Neural progenitor cell (in vitro differentiated cells): ENCODE data around the gene CELF4. TPM values are rescaled to one million over a fixed set of nuclear protein-coding genes. Genes with fewer than 3 reads are reported as not detected.

Experiments
- DNase-seq: peaks from one replicate; pipeline ENCODE4 v3.0.0-alpha.2; 2016; ENCODE audit warnings: low spot score
- H2AFZ ChIP-seq: fragments of 200-600 bp; sonication (generic); replicated peaks from 2 replicates; pipeline ENCODE4 v1.6.1; 2016; ENCODE audit warnings: antibody characterized with exemption
- H3F3A ChIP-seq: fragments of 200-600 bp; sonication (generic); 2 replicates; pipeline ENCODE4 v1.6.1; 2016; ENCODE audit warnings: antibody characterized with exemption, low read depth
- H3K27ac ChIP-seq: fragments of 200-600 bp; sonication (generic); 2 replicates; pipeline ENCODE4 v1.5.1; 2016; ENCODE audit warnings: mild to moderate bottlenecking
- H3K27me3 ChIP-seq: fragments of 200-600 bp; sonication (generic); 2 replicates; pipeline ENCODE4 v1.6.1; 2016; ENCODE audit warnings: mild to moderate bottlenecking, moderate library complexity
- H3K36me3 ChIP-seq: fragments of 200-600 bp; sonication (generic); 2 replicates; pipeline ENCODE4 v1.5.1; 2016
- H3K4me1 ChIP-seq: fragments of 200-600 bp; sonication (generic); 2 replicates; pipeline ENCODE4 v1.6.1; 2016; ENCODE audit warnings: mixed run types
- H3K4me2 ChIP-seq: fragments of 200-600 bp; sonication (generic); 2 replicates; pipeline ENCODE4 v1.6.1; 2016
- H3K4me3 ChIP-seq: fragments of 200-600 bp; sonication (generic); 2 replicates; pipeline ENCODE4 v1.5.1; 2016
- H3K79me2 ChIP-seq: fragments of 200-600 bp; sonication (generic); 2 replicates; pipeline ENCODE4 v1.6.1; 2016; ENCODE audit warnings: low read depth
- H3K9ac ChIP-seq: fragments of 200-600 bp; sonication (generic); 2 replicates; pipeline ENCODE4 v1.6.1; 2016
- H3K9me3 ChIP-seq: fragments of 200-600 bp; sonication (generic); 2 replicates; pipeline ENCODE4 v1.5.1; 2016; ENCODE audit warnings: low read depth
- H4K20me1 ChIP-seq: fragments of 200-600 bp; sonication (generic); 2 replicates; pipeline ENCODE4 v1.6.1; 2016; ENCODE audit warnings: low read depth
- H3K27ac Mint-ChIP-seq: 3 replicates; pipeline ENCODE4 v1.8.0; 2021; ENCODE audit warnings: mixed read lengths
- H3K27me3 Mint-ChIP-seq: 2 replicates; pipeline ENCODE4 v1.8.0; 2022; ENCODE audit warnings: low read depth, mild to moderate bottlenecking, inconsistent platforms, moderate library complexity, mixed read lengths; ENCODE audit not compliant: insufficient read depth
- H3K36me3 Mint-ChIP-seq: 3 replicates; pipeline ENCODE4 v1.8.0; 2021; ENCODE audit warnings: mixed read lengths
- H3K4me1 Mint-ChIP-seq: 3 replicates; pipeline ENCODE4 v1.8.0; 2021; ENCODE audit warnings: mixed read lengths
- H3K4me3 Mint-ChIP-seq: 3 replicates; pipeline ENCODE4 v1.8.0; 2021; ENCODE audit warnings: mild to moderate bottlenecking, moderate library complexity, mixed read lengths
- H3K9me3 Mint-ChIP-seq: 3 replicates; pipeline ENCODE4 v1.8.0; 2020; ENCODE audit warnings: mixed read lengths
- EZH2 ChIP-seq: fragments of 200-600 bp; sonication (generic); IDR thresholded peaks from 2 replicates; pipeline ENCODE4 v1.6.1; 2017; ENCODE audit warnings: antibody characterized with exemption, mild to moderate bottlenecking, moderate library complexity
- EZH2phosphoT487 ChIP-seq: fragments of 200-600 bp; sonication (generic); IDR thresholded peaks from 2 replicates; pipeline ENCODE4 v1.6.1; 2017; ENCODE audit warnings: antibody characterized with exemption
- total RNA-seq: library from RNA; depleted of rRNA; stranded (reverse); fragments of >200 nt; gene quantifications from 2 replicates; pipeline ENCODE4 v1.2.3, GENCODE V29; 2015; ENCODE audit warnings: low replicate concordance
- TF ChIP-seq, protein P1 (sequence below): fragments of 200-600 bp; sonication (generic); IDR thresholded peaks from 2 replicates; pipeline ENCODE4 v1.5.1; 2017; ENCODE audit warnings: antibody characterized with exemption, mild to moderate bottlenecking

CELF4 gene
- total RNA-seq, 1 donor from 2014 or later, result 1.8 TPM

DNA sequence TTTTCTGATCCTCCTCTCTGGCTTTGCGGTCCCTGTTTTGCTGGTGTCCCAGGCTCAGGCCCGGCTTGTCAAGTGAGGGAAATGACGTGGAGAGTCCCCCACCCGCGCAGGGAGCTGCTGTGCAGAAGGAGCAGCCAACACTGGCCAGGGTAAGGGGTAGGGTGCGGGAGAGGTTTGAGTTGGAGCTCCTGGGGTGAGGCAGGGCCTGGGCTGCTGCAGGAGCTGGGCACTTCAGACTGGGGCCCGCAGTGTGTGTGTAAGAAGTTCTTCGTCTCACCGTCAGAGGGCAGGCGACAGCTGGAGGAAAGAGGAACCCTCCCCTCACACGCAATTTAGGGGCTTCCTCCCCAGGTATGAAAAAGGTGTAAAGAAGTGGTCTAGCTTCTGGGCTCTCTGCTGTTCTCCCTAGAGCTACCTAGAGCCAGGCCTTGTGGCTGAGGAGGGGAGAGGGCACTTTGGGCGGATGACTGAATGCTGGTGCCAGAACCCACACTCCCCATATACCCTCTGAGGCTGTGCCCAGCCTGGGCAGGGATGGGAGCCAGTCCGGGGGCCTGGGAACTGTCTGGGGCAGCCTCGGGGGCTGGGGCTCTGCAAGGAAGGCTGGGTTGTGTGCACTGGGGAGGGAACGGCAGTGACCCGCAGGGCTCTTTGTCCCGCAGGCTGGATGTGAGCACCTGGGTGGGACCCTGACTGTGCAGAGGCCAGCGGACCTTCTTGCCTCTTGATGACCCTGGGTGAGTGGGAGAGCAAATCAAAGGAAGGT is 11.8 kb downstream of the CELF4 start:
- H3K27me3 Mint-ChIP-seq, result peaks cover 7% of the 10 kb centered on the region
- Histone ChIP-seq H3K9me3 (no peaks in the 10 kb centered on the region), H3F3A (no peaks in the 10 kb centered on the region), H3K79me2 (no peaks in the 10 kb centered on the region), H3K4me1 (peaks cover 9% of the 10 kb centered on the region), H3K36me3 (no peaks in the 10 kb centered on the region), H3K27ac (no peak overlapping the region), H3K27me3 (peaks cover 18% of the 10 kb centered on the region), H3K9ac (no peak overlapping the region), H2AFZ (no peak overlapping the region), H3K4me3 (no peak overlapping the region), H4K20me1 (no peaks in the 10 kb centered on the region), H3K4me2 (peak overlapping the region; percentile 54)
- no peak overlapping the region for H3K27ac Mint-ChIP-seq
- H3K4me1 Mint-ChIP-seq, result peaks cover 22% of the 10 kb centered on the region
- DNase-seq, result peak; percentile 64
- H3K4me3 Mint-ChIP-seq, result peak overlapping the region; percentile 43
- TF ChIP-seq, protein P1, sequence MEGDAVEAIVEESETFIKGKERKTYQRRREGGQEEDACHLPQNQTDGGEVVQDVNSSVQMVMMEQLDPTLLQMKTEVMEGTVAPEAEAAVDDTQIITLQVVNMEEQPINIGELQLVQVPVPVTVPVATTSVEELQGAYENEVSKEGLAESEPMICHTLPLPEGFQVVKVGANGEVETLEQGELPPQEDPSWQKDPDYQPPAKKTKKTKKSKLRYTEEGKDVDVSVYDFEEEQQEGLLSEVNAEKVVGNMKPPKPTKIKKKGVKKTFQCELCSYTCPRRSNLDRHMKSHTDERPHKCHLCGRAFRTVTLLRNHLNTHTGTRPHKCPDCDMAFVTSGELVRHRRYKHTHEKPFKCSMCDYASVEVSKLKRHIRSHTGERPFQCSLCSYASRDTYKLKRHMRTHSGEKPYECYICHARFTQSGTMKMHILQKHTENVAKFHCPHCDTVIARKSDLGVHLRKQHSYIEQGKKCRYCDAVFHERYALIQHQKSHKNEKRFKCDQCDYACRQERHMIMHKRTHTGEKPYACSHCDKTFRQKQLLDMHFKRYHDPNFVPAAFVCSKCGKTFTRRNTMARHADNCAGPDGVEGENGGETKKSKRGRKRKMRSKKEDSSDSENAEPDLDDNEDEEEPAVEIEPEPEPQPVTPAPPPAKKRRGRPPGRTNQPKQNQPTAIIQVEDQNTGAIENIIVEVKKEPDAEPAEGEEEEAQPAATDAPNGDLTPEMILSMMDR, result peak; percentile 70
- no peak for TF ChIP-seq EZH2phosphoT487
- H3K36me3 Mint-ChIP-seq, result no peaks in the 10 kb centered on the region
- H3K9me3 Mint-ChIP-seq, result no peaks in the 10 kb centered on the region

DNA sequence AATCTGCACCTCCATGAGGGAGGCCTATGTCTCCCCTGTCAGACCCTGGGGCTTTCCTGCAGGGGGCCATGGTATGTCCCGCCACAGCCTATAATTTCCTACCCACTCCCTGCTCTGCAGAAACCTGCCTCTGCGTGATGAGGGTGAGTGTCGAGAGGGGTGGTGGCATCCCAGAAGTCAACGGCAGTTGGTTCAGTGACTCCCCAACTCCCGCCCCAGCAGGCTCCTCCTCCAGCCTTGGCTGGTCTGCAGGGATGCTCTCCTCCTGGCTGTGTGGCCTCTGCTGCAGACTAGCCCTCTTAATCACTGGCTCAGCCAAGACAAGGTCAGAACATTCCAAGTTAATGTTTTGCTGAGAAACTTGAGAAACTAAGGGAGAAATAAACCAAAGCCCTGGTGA is 13.3 kb downstream of the CELF4 start:
- TF ChIP-seq EZH2phosphoT487 (no peak), EZH2 (no peak)
- TF ChIP-seq, protein P1, result no peak
- Mint-ChIP-seq H3K36me3 (no peaks in the 10 kb centered on the region), H3K4me1 (peaks cover 22% of the 10 kb centered on the region), H3K4me3 (no peak overlapping the region), H3K27ac (no peak overlapping the region), H3K27me3 (peaks cover 7% of the 10 kb centered on the region), H3K9me3 (no peaks in the 10 kb centered on the region)
- Histone ChIP-seq H3K27ac (no peak overlapping the region), H2AFZ (no peak overlapping the region), H3K9me3 (no peaks in the 10 kb centered on the region), H3K4me3 (no peak overlapping the region), H3K27me3 (peaks cover 18% of the 10 kb centered on the region), H4K20me1 (no peaks in the 10 kb centered on the region), H3K4me2 (no peak overlapping the region), H3K4me1 (peaks cover 12% of the 10 kb centered on the region), H3K79me2 (no peaks in the 10 kb centered on the region), H3K9ac (no peak overlapping the region), H3K36me3 (no peaks in the 10 kb centered on the region), H3F3A (no peaks in the 10 kb centered on the region)
- DNase-seq, result no peak

DNA sequence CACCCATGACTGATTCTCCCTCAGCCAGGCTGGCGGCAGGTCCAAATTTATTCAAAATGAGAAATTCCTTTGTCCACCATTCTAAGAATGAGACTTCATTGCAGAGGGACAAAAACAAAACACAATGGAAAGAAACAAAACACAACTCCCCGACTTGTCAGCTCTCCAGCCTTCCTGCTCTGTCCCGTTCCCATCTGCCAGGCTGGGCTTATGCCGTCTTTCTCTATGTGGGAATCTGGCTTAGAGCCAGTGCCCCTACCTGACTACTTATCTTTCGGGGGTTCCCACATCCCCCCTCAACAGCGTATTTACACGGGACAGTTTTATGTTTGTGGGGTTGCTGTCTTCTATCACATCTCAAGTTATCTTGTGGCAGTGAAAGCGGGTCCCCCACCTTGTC is 13.8 kb downstream of the CELF4 start:
- Histone ChIP-seq H3K36me3 (no peaks in the 10 kb centered on the region), H3K4me2 (no peak overlapping the region), H3K27me3 (peaks cover 16% of the 10 kb centered on the region), H3K4me3 (no peak overlapping the region), H3K4me1 (peaks cover 13% of the 10 kb centered on the region), H3F3A (no peaks in the 10 kb centered on the region), H2AFZ (no peak overlapping the region), H3K9me3 (no peaks in the 10 kb centered on the region), H3K27ac (no peak overlapping the region), H3K79me2 (no peaks in the 10 kb centered on the region), H3K9ac (no peak overlapping the region), H4K20me1 (no peaks in the 10 kb centered on the region)
- H3K4me3 Mint-ChIP-seq, result no peak overlapping the region
- H3K27ac Mint-ChIP-seq, result no peak overlapping the region
- peaks cover 7% of the 10 kb centered on the region for H3K27me3 Mint-ChIP-seq
- TF ChIP-seq, protein P1, result no peak
- no peak for TF ChIP-seq EZH2phosphoT487
- no peak for TF ChIP-seq EZH2
- no peaks in the 10 kb centered on the region for H3K9me3 Mint-ChIP-seq
- H3K36me3 Mint-ChIP-seq, result no peaks in the 10 kb centered on the region
- no peak for DNase-seq
- H3K4me1 Mint-ChIP-seq, result peaks cover 22% of the 10 kb centered on the region
